ENCODE measurements around the gene RAB3IL1. TPM values are rescaled to one million over a fixed set of nuclear protein-coding genes. Genes with fewer than 3 reads are reported as not detected.

Gene RAB3IL1
- total and polyA plus RNA-seq, 2 donors (not counting 1 experiment from before 2014, with no cell fraction given) = 9.6 to 13.4 TPM

DNA sequence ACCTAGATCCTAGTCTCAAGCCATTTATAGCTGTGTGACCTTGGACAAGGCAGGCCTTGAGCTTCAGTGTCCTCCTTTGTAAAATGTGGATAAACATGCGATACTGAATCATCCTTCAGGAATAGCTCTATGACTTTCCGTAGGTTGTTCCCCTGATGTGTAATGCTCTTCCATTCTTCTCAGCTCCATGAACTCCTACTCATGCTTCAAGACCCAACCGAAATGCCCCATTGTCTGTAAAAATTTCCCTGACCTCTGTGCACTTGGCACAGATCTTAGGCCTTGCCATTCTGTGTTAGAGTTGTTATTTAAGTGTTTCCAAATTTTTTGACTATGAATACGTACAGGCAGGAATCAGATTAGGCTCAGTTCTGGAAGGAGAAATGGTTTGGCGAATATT is 29.5 kb upstream of the RAB3IL1 start:
- Histone ChIP-seq H3K27ac (ENCODE audit: insufficient read depth, low read length) (no peak overlapping the region), H2AFZ (ENCODE audit: low read length) (no peak overlapping the region), H3K4me2 (ENCODE audit: extremely low read depth, insufficient read depth, low read length) (no peak overlapping the region), H3K79me2 (ENCODE audit: control insufficient read depth, insufficient read depth, low read length) (no peaks in the 10 kb centered on the region), H3K27me3 (ENCODE audit: control insufficient read depth, insufficient read depth, low read length) (peaks cover 2% of the 10 kb centered on the region), H3K9ac (ENCODE audit: insufficient read depth, low read length) (no peak overlapping the region), H3K36me3 (ENCODE audit: control insufficient read depth, insufficient read depth, low read length) (no peaks in the 10 kb centered on the region), H4K20me1 (ENCODE audit: control insufficient read depth, extremely low read depth, insufficient read depth, low read length) (no peaks in the 10 kb centered on the region), H3K4me3 (replicated peaks in 1 of 4; ENCODE audit: control extremely low read depth in 1 of 4, insufficient read depth in 1 of 4, low read depth in 3 of 4, low read length in 4 of 4) (no peak overlapping the region), H3K4me1 (ENCODE audit: control insufficient read depth, extremely low read depth, insufficient read depth, low read length) (peaks cover 2% of the 10 kb centered on the region), H3K9me3 (ENCODE audit: control insufficient read depth, insufficient read depth, low read depth, low read length) (no peaks in the 10 kb centered on the region)
- TF ChIP-seq CTCF (conservative IDR thresholded peaks at IDR 0.05 in 1 of 2, IDR thresholded peaks at IDR 0.05 in 1 of 2; ENCODE audit: low read depth in 1 of 2, low read length in 2 of 2) (no peak), EZH2 (IDR thresholded peaks at IDR 0.05; ENCODE audit: low read length, missing control alignments) (no peak)
- DNase-seq (ENCODE audit: low read depth in 2 of 2) = no peak

DNA sequence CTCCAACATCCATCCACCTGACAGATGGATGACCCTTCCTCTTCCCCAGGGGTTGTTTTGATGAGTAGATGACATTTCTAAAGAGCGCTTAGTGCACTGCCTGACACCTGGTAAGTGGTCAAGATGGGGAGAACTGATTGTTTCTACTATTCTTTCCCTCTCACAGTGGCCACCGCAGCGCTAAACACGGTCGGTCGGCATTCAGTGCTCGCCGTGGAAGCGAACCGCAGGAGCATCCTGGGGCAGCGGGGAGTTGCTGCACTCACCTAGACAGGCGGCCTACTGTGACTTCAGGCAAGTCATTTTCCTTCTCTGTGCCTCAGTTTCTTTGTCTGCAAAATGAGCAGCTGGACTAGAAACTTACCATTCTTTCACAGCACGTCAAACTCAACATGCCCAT is 27.8 kb upstream of the RAB3IL1 start:
- Histone ChIP-seq H3K4me2 (ENCODE audit: extremely low read depth, insufficient read depth, low read length) (no peak overlapping the region), H3K27me3 (ENCODE audit: control insufficient read depth, insufficient read depth, low read length) (peaks cover 2% of the 10 kb centered on the region), H3K4me1 (ENCODE audit: control insufficient read depth, extremely low read depth, insufficient read depth, low read length) (peaks cover 2% of the 10 kb centered on the region), H4K20me1 (ENCODE audit: control insufficient read depth, extremely low read depth, insufficient read depth, low read length) (no peaks in the 10 kb centered on the region), H3K27ac (ENCODE audit: insufficient read depth, low read length) (no peak overlapping the region), H3K9me3 (ENCODE audit: control insufficient read depth, insufficient read depth, low read depth, low read length) (no peaks in the 10 kb centered on the region), H3K36me3 (ENCODE audit: control insufficient read depth, insufficient read depth, low read length) (no peaks in the 10 kb centered on the region), H2AFZ (ENCODE audit: low read length) (no peak overlapping the region), H3K79me2 (ENCODE audit: control insufficient read depth, insufficient read depth, low read length) (no peaks in the 10 kb centered on the region), H3K4me3 (replicated peaks in 1 of 4; ENCODE audit: control extremely low read depth in 1 of 4, insufficient read depth in 1 of 4, low read depth in 3 of 4, low read length in 4 of 4) (no peak overlapping the region), H3K9ac (ENCODE audit: insufficient read depth, low read length) (no peak overlapping the region)
- TF ChIP-seq CTCF (conservative IDR thresholded peaks at IDR 0.05 in 1 of 2, IDR thresholded peaks at IDR 0.05 in 1 of 2; ENCODE audit: low read depth in 1 of 2, low read length in 2 of 2) (no peak), EZH2 (IDR thresholded peaks at IDR 0.05; ENCODE audit: low read length, missing control alignments) (no peak)
- DNase-seq (ENCODE audit: low read depth in 2 of 2) = no peak

DNA sequence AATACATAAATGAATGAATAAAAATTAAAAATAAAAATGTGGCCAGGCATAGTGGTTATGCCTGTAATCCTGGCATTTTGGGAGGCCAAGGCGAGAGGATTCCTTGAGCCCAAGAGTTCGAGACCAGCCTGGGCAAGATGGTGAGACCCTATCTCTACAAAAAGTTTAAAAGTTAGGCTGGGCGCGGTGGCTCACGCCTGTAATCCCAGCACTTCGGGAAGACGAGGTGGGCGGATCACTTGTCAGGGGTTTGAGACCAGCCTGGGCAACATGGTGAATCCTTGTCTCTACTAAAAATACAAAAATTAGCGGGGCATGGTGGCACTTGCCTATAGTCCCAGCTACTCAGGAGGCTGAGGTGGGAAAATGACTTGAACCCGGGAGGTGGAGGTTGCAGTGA is 23.1 kb upstream of the RAB3IL1 start:
- Histone ChIP-seq H4K20me1 (ENCODE audit: control insufficient read depth, extremely low read depth, insufficient read depth, low read length) (no peaks in the 10 kb centered on the region), H3K36me3 (ENCODE audit: control insufficient read depth, insufficient read depth, low read length) (no peaks in the 10 kb centered on the region), H3K4me3 (replicated peaks in 1 of 4; ENCODE audit: control extremely low read depth in 1 of 4, insufficient read depth in 1 of 4, low read depth in 3 of 4, low read length in 4 of 4) (no peak overlapping the region), H3K4me2 (ENCODE audit: extremely low read depth, insufficient read depth, low read length) (no peak overlapping the region), H2AFZ (ENCODE audit: low read length) (no peak overlapping the region), H3K27me3 (ENCODE audit: control insufficient read depth, insufficient read depth, low read length) (peaks cover 2% of the 10 kb centered on the region), H3K4me1 (ENCODE audit: control insufficient read depth, extremely low read depth, insufficient read depth, low read length) (no peaks in the 10 kb centered on the region), H3K9ac (ENCODE audit: insufficient read depth, low read length) (no peak overlapping the region), H3K79me2 (ENCODE audit: control insufficient read depth, insufficient read depth, low read length) (no peaks in the 10 kb centered on the region), H3K9me3 (ENCODE audit: control insufficient read depth, insufficient read depth, low read depth, low read length) (no peaks in the 10 kb centered on the region), H3K27ac (ENCODE audit: insufficient read depth, low read length) (no peak overlapping the region)
- DNase-seq (ENCODE audit: low read depth in 2 of 2) = no peak
- TF ChIP-seq EZH2 (IDR thresholded peaks at IDR 0.05; ENCODE audit: low read length, missing control alignments) (no peak), CTCF (conservative IDR thresholded peaks at IDR 0.05 in 1 of 2, IDR thresholded peaks at IDR 0.05 in 1 of 2; ENCODE audit: low read depth in 1 of 2, low read length in 2 of 2) (no peak)
